Upper lobe of left lung (tissue), 4 donors: Measurements from ENCODE around the gene NAA40.

Experiments used
- EP300 ChIP-seq, 4 donors: sonication (generic); formaldehyde crosslinking; IDR thresholded peaks; one replicate each; pipeline ENCODE4 v1.5.1; 2017; ENCODE audit warnings: antibody characterized with exemption in 4 of 4, control low read depth in 2 of 4
- POLR2A ChIP-seq, 4 donors: fragments of 450-650 bp; IDR thresholded peaks; one replicate each; pipeline ENCODE4 v1.5.1; 2016 to 2017; ENCODE audit warnings: antibody characterized with exemption in 4 of 4, mild to moderate bottlenecking in 2 of 4
- TF ChIP-seq, protein P1 (sequence below), 6 experiments: fragments of 450-650 bp in 4 of 6; fragments of 200-600 bp in 2 of 6; sonication (generic) in 2 of 6; IDR thresholded peaks; one replicate each; pipeline ENCODE4 v1.5.1; 2016 to 2019; ENCODE audit warnings: antibody characterized with exemption in 6 of 6

DNA sequence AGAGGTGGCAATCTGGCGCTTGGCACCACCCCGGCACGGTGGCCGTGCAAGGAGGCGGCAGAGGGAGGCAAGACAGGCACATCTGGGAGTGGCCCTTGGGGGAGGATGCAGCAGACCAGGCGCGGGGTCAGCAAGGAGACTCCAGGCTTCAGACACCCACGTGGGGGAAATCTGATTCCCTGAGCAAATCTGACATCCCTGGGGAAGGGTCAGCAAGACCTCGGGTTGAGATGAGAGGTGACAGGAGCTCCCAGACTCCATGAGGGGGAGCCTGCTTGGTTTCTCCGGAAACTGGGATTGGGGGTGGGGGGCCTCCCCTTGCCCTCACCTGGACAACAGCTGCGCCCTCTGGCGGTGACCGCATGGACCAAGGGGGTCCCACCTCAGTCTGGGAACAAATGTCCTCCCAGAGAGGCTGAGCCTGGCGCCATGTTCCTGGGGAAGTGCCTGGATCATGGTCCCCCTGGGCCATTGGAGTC lies 17.8 kb upstream of the NAA40 start:
- TF ChIP-seq, protein P1, sequence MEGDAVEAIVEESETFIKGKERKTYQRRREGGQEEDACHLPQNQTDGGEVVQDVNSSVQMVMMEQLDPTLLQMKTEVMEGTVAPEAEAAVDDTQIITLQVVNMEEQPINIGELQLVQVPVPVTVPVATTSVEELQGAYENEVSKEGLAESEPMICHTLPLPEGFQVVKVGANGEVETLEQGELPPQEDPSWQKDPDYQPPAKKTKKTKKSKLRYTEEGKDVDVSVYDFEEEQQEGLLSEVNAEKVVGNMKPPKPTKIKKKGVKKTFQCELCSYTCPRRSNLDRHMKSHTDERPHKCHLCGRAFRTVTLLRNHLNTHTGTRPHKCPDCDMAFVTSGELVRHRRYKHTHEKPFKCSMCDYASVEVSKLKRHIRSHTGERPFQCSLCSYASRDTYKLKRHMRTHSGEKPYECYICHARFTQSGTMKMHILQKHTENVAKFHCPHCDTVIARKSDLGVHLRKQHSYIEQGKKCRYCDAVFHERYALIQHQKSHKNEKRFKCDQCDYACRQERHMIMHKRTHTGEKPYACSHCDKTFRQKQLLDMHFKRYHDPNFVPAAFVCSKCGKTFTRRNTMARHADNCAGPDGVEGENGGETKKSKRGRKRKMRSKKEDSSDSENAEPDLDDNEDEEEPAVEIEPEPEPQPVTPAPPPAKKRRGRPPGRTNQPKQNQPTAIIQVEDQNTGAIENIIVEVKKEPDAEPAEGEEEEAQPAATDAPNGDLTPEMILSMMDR (IDR thresholded peaks at IDR 0.05) = peak in 5 of 6 experiments; percentile 42 to 52 (median 48)
- TF ChIP-seq EP300 (IDR thresholded peaks at IDR 0.05) (no peak), POLR2A (IDR thresholded peaks at IDR 0.05) (no peak)
